HG02943 (cell line): ENCODE data around the gene NTSR1.

Experiments used
- ATAC-seq: cut with Tn5 transposase; IDR thresholded peaks from one replicate; pipeline ENCODE4 v1.9.1; 2021; ENCODE audit warnings: mild to moderate bottlenecking, low read depth, moderate library complexity; ENCODE audit not compliant: unreplicated experiment

Gene NTSR1

GRCh38 chr20:62752181-62752670 is 43.6 kb downstream of the NTSR1 start:
- no peak for ATAC-seq

GRCh38 chr20:62752671-62753501 is 44.2 kb downstream of the NTSR1 start:
- no peak for ATAC-seq

- no peak for ATAC-seq
Measured at GRCh38 chr20:62753626-62754025, 45.0 kb downstream of the NTSR1 start.

DNA sequence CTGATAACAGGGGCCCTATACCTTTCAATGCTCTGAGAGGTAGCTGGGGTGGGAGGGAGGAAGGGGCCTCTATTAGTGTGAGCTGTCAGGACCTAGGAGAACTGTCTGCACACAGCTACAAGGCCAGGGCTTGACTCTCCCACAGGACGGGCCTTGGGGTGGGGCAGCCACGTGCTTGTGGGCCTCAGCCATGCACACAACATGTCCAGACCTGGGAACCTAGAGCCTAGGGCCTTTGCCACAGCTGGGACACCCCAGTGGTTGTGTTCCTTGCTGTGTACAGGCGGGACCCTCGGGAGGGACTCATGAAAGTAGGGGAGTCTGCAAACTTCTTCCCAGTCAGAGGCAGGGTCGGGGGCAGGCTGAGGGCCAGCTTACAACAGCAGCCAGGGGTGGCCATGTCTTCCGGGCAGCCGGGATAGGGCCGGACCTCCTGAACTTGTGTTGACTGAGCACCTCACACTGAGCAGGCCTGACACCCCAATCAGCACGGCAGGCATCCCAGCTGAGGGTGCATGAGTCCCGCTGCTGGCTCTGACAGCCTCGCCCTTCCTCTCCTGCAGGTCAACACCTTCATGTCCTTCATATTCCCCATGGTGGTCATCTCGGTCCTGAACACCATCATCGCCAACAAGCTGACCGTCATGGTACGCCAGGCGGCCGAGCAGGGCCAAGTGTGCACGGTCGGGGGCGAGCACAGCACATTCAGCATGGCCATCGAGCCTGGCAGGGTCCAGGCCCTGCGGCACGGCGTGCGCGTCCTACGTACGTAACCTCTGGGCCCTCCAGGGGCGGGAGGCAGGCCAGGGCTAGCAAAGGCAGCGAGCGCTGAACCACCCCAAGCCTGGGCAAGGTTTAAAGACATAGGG is 45.7 kb downstream of the NTSR1 start:
- ATAC-seq, result no peak

DNA sequence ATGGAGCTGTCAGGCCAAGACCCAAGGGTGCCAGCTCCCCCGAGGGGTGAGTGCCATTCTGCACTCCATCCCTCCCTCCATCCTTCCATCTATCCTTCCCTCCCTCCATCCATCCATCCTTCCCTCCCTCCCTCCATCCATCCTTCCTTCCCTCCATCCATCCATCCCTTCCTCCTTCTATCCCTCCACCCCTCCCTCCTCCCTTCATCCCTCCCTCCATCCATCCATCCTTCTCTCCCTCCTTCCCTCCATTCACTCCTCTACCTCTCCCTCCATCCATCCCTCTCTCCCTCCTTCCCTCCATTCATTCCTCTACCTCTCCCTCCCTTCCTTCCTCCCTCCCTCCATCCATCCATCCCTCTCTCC is 46.3 kb downstream of the NTSR1 start:
- ATAC-seq, result no peak

- ATAC-seq, result no peak
Measured at GRCh38 chr20:62755817-62756724, 47.4 kb downstream of the NTSR1 start.

- no peak for ATAC-seq
Measured at GRCh38 chr20:62758226-62758912, 49.7 kb downstream of the NTSR1 start.

- no peak for ATAC-seq
Measured at GRCh38 chr20:62759981-62760431, 51.4 kb downstream of the NTSR1 start.

- ATAC-seq, result no peak
Measured at GRCh38 chr20:62760471-62760855, 51.8 kb downstream of the NTSR1 start.

DNA sequence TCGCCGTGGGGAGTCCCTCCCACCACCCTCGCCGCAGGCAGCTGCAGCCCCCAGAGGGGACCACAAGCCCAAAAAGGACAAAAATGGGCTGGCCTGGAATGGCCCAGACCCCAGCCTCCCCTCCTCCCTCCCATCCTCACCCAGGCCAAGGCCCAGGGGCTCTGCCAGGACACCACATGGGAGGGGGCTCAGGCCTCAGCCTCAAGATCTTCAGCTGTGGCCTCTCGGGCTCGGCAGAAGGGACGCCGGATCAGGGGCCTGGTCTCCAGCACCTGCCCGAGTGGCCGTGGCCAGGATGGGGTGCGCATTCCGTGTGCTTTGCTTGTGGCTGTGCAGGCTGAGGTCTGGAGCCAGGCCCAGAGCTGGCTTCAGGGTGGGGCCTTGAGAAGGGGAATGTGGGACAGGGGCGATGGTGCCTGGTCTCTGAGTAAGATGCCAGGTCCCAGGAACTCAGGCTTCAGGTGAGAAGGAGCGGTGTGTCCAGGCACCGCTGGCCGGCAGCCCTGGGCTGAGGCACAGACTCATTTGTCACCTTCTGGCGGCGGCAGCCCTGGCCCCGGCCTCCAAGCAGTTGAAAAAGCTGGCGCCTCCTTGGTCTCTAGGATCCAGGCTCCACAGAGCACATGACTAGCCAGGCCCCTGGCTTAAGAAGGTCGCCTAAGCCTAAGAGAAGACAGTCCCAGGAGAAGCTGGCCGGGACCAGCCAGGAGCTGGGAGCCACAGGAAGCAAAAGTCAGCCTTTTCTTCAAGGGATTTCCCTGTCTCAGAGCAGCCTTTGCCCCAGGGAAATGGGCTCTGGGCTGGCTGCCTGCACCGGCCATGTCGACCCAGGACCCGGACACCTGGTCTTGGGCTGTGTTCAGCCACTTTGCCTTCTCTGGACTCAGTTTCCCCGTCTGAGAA is 52.5 kb downstream of the NTSR1 start:
- ATAC-seq, result no peak

DNA sequence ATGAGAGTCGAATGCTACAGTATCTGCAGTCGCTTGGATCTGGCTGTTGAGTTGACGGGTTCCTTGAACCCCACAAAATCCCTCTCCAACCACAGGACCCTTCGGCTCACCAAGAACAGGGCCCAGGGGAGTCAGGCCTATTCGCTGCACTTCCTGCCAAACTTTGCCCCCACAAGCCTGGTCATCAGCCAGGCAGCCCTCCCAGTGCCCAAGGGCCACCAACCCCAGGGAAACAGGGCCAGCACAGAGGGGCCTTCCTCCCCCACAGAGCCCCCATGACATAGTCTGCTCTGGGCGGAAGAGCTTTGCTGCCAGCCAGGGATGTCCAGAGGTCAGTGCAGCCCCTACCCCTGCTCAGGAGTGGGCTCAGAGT is 53.1 kb downstream of the NTSR1 start:
- no peak for ATAC-seq

DNA sequence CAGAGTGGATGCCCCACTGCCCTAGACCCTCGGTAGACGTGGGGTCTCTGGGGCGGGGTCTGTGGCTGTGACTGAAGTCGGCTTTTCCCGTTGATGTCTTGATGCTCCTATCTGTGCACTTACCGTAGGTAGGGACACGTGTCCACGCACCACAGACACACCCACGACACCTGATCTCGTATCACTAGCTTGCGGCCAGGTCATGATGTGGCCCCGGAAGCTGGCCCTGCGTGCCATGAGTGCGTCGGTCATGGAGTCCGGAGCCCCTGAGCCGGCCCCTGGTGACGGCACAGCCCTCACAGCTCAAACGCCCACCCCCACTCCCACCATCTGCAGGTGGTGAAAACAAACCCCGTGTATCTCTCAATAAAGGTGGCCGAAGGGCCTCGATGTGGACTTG is 53.7 kb downstream of the NTSR1 start:
- no peak for ATAC-seq

- no peak for ATAC-seq
Measured at GRCh38 chr20:62762801-62763368, 54.2 kb downstream of the NTSR1 start.

GRCh38 chr20:62763404-62763803 is 54.8 kb downstream of the NTSR1 start:
- ATAC-seq, result no peak

GRCh38 chr20:62764156-62764935 is 55.7 kb downstream of the NTSR1 start:
- ATAC-seq, result no peak

DNA sequence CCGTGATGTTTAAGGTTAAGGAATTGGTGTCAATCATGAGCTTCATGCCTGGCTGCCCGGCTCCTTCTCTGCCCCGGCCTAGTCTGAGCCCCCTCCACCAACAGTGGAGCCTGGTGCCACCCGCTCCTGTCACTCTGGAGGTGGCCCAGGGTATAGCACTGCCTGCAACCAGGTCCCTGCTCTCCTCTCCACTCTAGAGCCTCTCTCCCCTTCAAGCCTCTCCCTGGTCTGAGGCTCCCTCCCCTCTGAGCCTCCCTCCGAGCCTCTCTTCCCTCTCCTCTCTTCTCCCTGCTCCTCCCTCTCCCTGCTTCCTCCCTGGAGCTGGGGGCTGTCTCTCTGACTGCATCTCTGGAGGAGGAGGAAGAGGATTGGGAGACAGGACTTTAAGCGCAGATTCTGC is 56.4 kb downstream of the NTSR1 start:
- no peak for ATAC-seq

DNA sequence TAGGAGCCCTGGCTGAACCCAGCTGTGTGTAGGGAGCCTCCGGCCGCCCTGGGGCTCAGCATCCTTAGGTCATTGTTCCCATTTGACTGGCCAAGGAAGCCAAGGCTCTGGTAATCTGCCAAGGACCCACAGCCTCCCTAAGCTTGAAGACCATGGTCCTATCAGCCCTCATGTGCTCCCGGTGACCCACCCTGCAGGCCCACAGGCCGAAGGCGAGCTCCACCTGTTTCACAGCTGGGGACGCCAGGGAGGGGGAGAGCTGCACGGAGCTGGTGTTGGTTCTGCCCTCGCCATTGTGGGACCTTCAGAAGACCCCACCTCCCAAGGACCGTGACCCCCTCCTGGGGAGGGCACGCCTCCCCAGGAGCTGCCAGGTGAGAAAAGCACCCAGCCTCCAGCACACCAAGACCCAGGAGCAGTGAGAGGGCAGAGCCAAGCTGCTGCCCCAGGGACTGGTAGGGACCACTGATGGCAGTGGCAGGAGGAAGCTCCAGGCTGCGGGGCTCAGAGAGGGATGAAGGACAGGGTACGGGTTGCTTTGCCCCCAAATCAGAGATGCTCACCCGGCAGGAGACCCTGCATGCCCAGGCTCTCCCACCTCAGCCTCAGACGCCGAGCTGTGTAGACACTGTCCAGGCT is 56.9 kb downstream of the NTSR1 start:
- ATAC-seq, result no peak
